Measurements from ENCODE around the gene CD4. TPM values are rescaled to one million over a fixed set of nuclear protein-coding genes. Genes with fewer than 3 reads are reported as not detected.

CD4 gene
- total and polyA plus RNA-seq, 7 experiments from 2014 or later = 164 to 576 (median 256) TPM

GRCh38 chr12:6823182-6824084 is 34.1 kb downstream of the CD4 start:
- Histone ChIP-seq H3K4me1 (ENCODE audit: control insufficient read depth in 2 of 2, insufficient read depth in 2 of 2, low read length in 2 of 2) (peaks cover 4 to 15% of the 10 kb centered on the region in 2 donors), H3K27ac (ENCODE audit: low read depth, low read length) (no peak overlapping the region), H3K4me3 (ENCODE audit: low read length) (no peak overlapping the region), H3K9me3 (ENCODE audit: control insufficient read depth in 2 of 3, low read length in 3 of 3) (no peaks in the 10 kb centered on the region), H3K36me3 (ENCODE audit: control insufficient read depth in 2 of 3, insufficient read depth in 3 of 3, low read length in 3 of 3) (peaks cover 0 to 20% (median 3%) of the 10 kb centered on the region in 3 experiments), H3K27me3 (ENCODE audit: control insufficient read depth in 2 of 2, insufficient read depth in 2 of 2, low read length in 2 of 2) (peaks cover 0 to 8% of the 10 kb centered on the region in 2 donors)
- H3K4me3 Mint-ChIP-seq = peak overlapping the region in 2 of 10 donors; percentile 13 to 82
- CTCF ChIA-PET = interaction anchor here (0.7 to 6.6 kb wide), 7 partner anchors 12 to 211 kb away, joined by 3 to 94 read pairs (median 13); partner anchors contain the start of genes CD4 and MLF2
- ATAC-seq (no peak), DNase-seq (no peak)
- H3K9me3 Mint-ChIP-seq = peaks cover 0 to 2% (median 0%) of the 10 kb centered on the region in 11 donors
- peaks cover 9 to 46% (median 26%) of the 10 kb centered on the region in 5 donors for H3K27me3 Mint-ChIP-seq
- intact Hi-C loops (cut with micrococcal nuclease) = loop anchor here in 1 of 2 donors (2.0 kb wide), 1 partner anchor 33 kb away; no protein-coding TSS in a partner anchor
- peak overlapping the region in 2 of 9 donors; percentile 18 to 26 for H3K27ac Mint-ChIP-seq
- POLR2A ChIA-PET = interaction anchor here (0.9 to 13.2 kb wide), 2 partner anchors 40 to 70 kb away, joined by 3 to 91 read pairs; partner anchors contain the start of gene MLF2
- peaks cover 0 to 10% (median 4%) of the 10 kb centered on the region in 5 donors for H3K36me3 Mint-ChIP-seq
- H3K4me1 Mint-ChIP-seq = peaks cover 29 to 38% (median 32%) of the 10 kb centered on the region in 7 donors

DNA sequence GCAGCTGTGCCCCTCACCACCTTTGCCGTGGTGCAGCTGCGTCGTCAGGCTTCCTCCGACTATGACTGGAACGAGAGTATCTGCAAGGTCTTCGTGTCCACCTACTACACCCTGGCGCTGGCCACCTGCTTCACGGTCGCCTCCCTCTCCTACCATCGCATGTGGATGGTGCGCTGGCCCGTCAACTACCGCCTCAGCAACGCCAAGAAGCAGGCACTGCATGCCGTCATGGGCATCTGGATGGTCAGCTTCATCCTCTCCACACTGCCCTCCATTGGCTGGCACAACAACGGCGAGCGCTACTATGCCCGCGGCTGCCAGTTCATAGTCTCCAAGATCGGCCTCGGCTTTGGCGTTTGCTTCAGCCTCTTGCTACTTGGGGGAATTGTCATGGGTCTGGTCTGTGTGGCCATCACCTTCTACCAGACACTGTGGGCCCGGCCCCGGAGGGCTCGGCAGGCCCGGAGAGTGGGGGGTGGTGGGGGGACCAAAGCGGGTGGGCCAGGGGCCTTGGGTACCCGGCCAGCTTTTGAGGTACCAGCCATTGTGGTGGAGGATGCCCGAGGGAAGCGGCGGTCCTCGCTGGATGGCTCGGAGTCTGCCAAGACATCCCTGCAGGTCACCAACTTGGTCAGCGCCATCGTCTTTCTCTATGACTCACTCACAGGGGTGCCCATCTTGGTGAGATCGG is 34.9 kb downstream of the CD4 start:
- Mint-ChIP-seq H3K4me1 (peaks cover 29 to 41% (median 37%) of the 10 kb centered on the region in 7 donors), H3K36me3 (peaks cover 0 to 9% (median 4%) of the 10 kb centered on the region in 5 donors), H3K27me3 (peaks cover 9 to 51% (median 26%) of the 10 kb centered on the region in 5 donors), H3K9me3 (peaks cover 0 to 2% (median 0%) of the 10 kb centered on the region in 11 donors), H3K4me3 (peak overlapping the region in 1 of 10 donors; percentile 12), H3K27ac (peak overlapping the region in 2 of 9 donors; percentile 28 to 31)
- Histone ChIP-seq H3K9me3 (ENCODE audit: control insufficient read depth in 2 of 3, low read length in 3 of 3) (no peaks in the 10 kb centered on the region), H3K36me3 (ENCODE audit: control insufficient read depth in 2 of 3, insufficient read depth in 3 of 3, low read length in 3 of 3) (peaks cover 0 to 12% (median 0%) of the 10 kb centered on the region in 3 experiments), H3K4me1 (ENCODE audit: control insufficient read depth in 2 of 2, insufficient read depth in 2 of 2, low read length in 2 of 2) (peaks cover 4 to 15% of the 10 kb centered on the region in 2 donors), H3K27me3 (ENCODE audit: control insufficient read depth in 2 of 2, insufficient read depth in 2 of 2, low read length in 2 of 2) (peaks cover 0 to 8% of the 10 kb centered on the region in 2 donors), H3K4me3 (ENCODE audit: low read length) (no peak overlapping the region), H3K27ac (ENCODE audit: low read depth, low read length) (no peak overlapping the region)
- DNase-seq = no peak
- CTCF ChIA-PET = interaction anchor here (1.0 to 6.6 kb wide), 13 partner anchors 11 to 354 kb away, joined by 3 to 94 read pairs (median 6); partner anchors contain the start of genes CD4 and MLF2
- POLR2A ChIA-PET = interaction anchor here (0.6 to 13.2 kb wide), 7 partner anchors 10 to 324 kb away, joined by 3 to 91 read pairs (median 3); partner anchors contain the start of genes CD4, MLF2 and ZNF384
- ATAC-seq = no peak
- intact Hi-C loops (cut with micrococcal nuclease) = loop anchor here in 1 of 2 donors (2.0 kb wide), 1 partner anchor 33 kb away; no protein-coding TSS in a partner anchor

DNA sequence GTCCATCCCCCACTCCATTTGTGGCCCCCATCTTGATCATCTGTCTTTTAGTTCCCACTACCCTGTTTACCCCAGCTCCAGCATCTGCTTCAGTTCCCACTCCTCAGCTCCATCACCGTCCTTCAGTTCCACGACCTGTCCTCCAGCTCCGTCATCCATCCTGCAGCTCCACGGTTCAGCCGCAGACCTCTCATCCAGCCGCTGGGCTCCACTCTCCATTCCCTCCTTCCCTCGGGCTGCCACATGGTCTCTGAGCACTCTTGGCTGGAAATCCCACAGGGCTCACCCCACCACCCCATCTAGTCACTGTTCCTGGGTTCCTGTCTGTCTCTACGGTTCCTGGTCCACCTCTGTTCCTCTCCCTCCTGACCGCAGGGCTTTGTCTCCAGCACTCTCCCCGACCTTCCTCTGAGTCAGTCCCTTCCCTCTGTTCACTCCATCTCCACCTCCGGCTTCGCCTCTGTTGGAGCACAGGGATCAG is 35.6 kb downstream of the CD4 start:
- ChIA-PET CTCF (interaction anchor here (1.0 to 6.6 kb wide), 17 partner anchors 8 to 355 kb away, joined by 3 to 94 read pairs (median 5); partner anchors contain the start of genes CD4, MLF2 and USP5), POLR2A (interaction anchor here (0.6 to 13.2 kb wide), 8 partner anchors 10 to 324 kb away, joined by 3 to 91 read pairs (median 3); partner anchors contain the start of genes CD4, COPS7A and MLF2)
- ATAC-seq (no peak), DNase-seq (no peak)
- Histone ChIP-seq H3K27ac (ENCODE audit: low read depth, low read length) (no peak overlapping the region), H3K36me3 (ENCODE audit: control insufficient read depth in 2 of 3, insufficient read depth in 3 of 3, low read length in 3 of 3) (peaks cover 0 to 5% (median 0%) of the 10 kb centered on the region in 3 experiments), H3K4me1 (ENCODE audit: control insufficient read depth in 2 of 2, insufficient read depth in 2 of 2, low read length in 2 of 2) (peaks cover 4 to 15% of the 10 kb centered on the region in 2 donors), H3K4me3 (ENCODE audit: low read length) (no peak overlapping the region), H3K9me3 (ENCODE audit: control insufficient read depth in 2 of 3, low read length in 3 of 3) (no peaks in the 10 kb centered on the region), H3K27me3 (ENCODE audit: control insufficient read depth in 2 of 2, insufficient read depth in 2 of 2, low read length in 2 of 2) (peaks cover 0 to 12% of the 10 kb centered on the region in 2 donors)
- Mint-ChIP-seq H3K27me3 (peaks cover 9 to 58% (median 26%) of the 10 kb centered on the region in 5 donors), H3K9me3 (peaks cover 0 to 2% (median 0%) of the 10 kb centered on the region in 11 donors), H3K27ac (peak overlapping the region in 3 of 9 donors; percentile 31 to 57 (median 39)), H3K4me1 (peaks cover 29 to 41% (median 41%) of the 10 kb centered on the region in 7 donors), H3K36me3 (peaks cover 0 to 2% (median 0%) of the 10 kb centered on the region in 5 donors), H3K4me3 (no peak overlapping the region)
- intact Hi-C loops (cut with micrococcal nuclease) = loop anchor here (1.0 to 5.0 kb wide), 9 partner anchors 33 to 258 kb away; partner anchors contain the start of genes MLF2 (in 2 of the 2), NOP2 (in 1 of the 2) and ZNF384 (in 1 of the 2)

- H3K27me3 Mint-ChIP-seq = peaks cover 9 to 63% (median 26%) of the 10 kb centered on the region in 5 donors
- Histone ChIP-seq H3K27ac (ENCODE audit: low read depth, low read length) (no peak overlapping the region), H3K36me3 (ENCODE audit: control insufficient read depth in 2 of 3, insufficient read depth in 3 of 3, low read length in 3 of 3) (no peaks in the 10 kb centered on the region), H3K4me1 (ENCODE audit: control insufficient read depth in 2 of 2, insufficient read depth in 2 of 2, low read length in 2 of 2) (peaks cover 4 to 13% of the 10 kb centered on the region in 2 donors), H3K27me3 (ENCODE audit: control insufficient read depth in 2 of 2, insufficient read depth in 2 of 2, low read length in 2 of 2) (peaks cover 0 to 12% of the 10 kb centered on the region in 2 donors), H3K9me3 (ENCODE audit: control insufficient read depth in 2 of 3, low read length in 3 of 3) (no peaks in the 10 kb centered on the region), H3K4me3 (ENCODE audit: low read length) (no peak overlapping the region)
- peaks cover 0 to 2% (median 0%) of the 10 kb centered on the region in 11 donors for H3K9me3 Mint-ChIP-seq
- peak overlapping the region in 4 of 9 donors; percentile 22 to 84 (median 53) for H3K27ac Mint-ChIP-seq
- POLR2A ChIA-PET = interaction anchor here (0.6 to 13.2 kb wide), 9 partner anchors 9 to 102 kb away, joined by 3 to 91 read pairs (median 4); partner anchors contain the start of genes CD4, CDCA3, COPS7A and MLF2
- intact Hi-C loops (cut with micrococcal nuclease) = loop anchor here (1.0 to 5.0 kb wide), 9 partner anchors 33 to 258 kb away; partner anchors contain the start of genes MLF2 (in 2 of the 2), NOP2 (in 1 of the 2) and ZNF384 (in 1 of the 2)
- DNase-seq = peak; percentile 69 to 89 (median 78)
- peak overlapping the region in 7 of 10 donors; percentile 5 to 65 (median 35) for H3K4me3 Mint-ChIP-seq
- peaks cover 0 to 1% (median 0%) of the 10 kb centered on the region in 5 donors for H3K36me3 Mint-ChIP-seq
- peaks cover 27 to 42% (median 39%) of the 10 kb centered on the region in 7 donors for H3K4me1 Mint-ChIP-seq
- peak; percentile 79 for ATAC-seq
- CTCF ChIA-PET = interaction anchor here (0.7 to 6.6 kb wide), 18 partner anchors 9 to 356 kb away, joined by 3 to 94 read pairs (median 4); partner anchors contain the start of genes CD4, MLF2 and USP5
These were observed 36.2 kb downstream of the CD4 start for GRCh38 chr12:6825398-6826124.

DNA sequence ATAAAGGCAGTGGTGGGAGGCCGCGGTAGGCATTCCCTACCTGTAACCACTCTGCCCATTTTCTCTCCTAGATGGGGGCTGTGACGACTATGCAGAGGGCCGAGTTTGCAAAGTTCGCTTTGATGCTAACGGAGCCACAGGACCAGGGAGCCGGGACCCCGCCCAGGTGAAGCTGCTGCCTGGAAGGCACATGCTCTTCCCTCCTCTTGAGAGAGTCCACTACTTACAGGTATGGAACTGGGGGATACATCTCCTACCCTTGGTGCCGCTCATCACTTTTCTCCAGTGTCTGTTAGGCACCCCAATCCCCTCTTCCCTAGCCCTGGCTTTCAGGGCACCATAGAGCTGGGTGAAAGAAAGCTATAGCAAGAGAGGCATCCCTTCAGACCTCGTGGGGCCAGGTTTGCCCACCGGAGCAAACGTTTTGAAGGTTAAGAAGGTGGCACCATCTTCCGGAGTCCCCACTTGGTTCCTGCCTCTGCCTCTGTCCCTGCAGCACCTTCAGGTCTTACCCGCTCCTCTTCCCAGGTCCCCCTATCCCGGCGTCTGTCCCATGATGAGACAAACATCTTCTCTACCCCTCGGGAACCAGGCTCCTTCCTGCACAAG is 36.9 kb downstream of the CD4 start:
- Histone ChIP-seq H3K27me3 (ENCODE audit: control insufficient read depth in 2 of 2, insufficient read depth in 2 of 2, low read length in 2 of 2) (peaks cover 0 to 12% of the 10 kb centered on the region in 2 donors), H3K27ac (ENCODE audit: low read depth, low read length) (no peak overlapping the region), H3K9me3 (ENCODE audit: control insufficient read depth in 2 of 3, low read length in 3 of 3) (no peaks in the 10 kb centered on the region), H3K4me1 (ENCODE audit: control insufficient read depth in 2 of 2, insufficient read depth in 2 of 2, low read length in 2 of 2) (peaks cover 4 to 6% of the 10 kb centered on the region in 2 donors), H3K4me3 (ENCODE audit: low read length) (no peak overlapping the region), H3K36me3 (ENCODE audit: control insufficient read depth in 2 of 3, insufficient read depth in 3 of 3, low read length in 3 of 3) (no peaks in the 10 kb centered on the region)
- peaks cover 9 to 68% (median 21%) of the 10 kb centered on the region in 5 donors for H3K27me3 Mint-ChIP-seq
- intact Hi-C loops (cut with micrococcal nuclease) = loop anchor here (5.0 kb wide), 2 partner anchors 139 to 259 kb away; partner anchors contain the start of genes NOP2 (in 1 of the 2) and ZNF384 (in 1 of the 2)
- ATAC-seq = no peak
- no peak for DNase-seq
- peaks cover 21 to 38% (median 32%) of the 10 kb centered on the region in 7 donors for H3K4me1 Mint-ChIP-seq
- ChIA-PET CTCF (interaction anchor here (0.7 to 6.6 kb wide), 9 partner anchors 9 to 266 kb away, joined by 3 to 94 read pairs (median 7); partner anchors contain the start of genes MLF2 and USP5), POLR2A (interaction anchor here (1.1 to 13.2 kb wide), 6 partner anchors 10 to 73 kb away, joined by 3 to 91 read pairs (median 10); partner anchors contain the start of genes CD4, CDCA3, MLF2 and USP5)
- no peak overlapping the region for H3K27ac Mint-ChIP-seq
- no peaks in the 10 kb centered on the region for H3K36me3 Mint-ChIP-seq
- peak overlapping the region in 2 of 10 donors; percentile 32 to 45 for H3K4me3 Mint-ChIP-seq
- H3K9me3 Mint-ChIP-seq = peaks cover 0 to 2% (median 0%) of the 10 kb centered on the region in 11 donors
